ENCODE data around the gene ZFAND3. TPM values are rescaled to one million over a fixed set of nuclear protein-coding genes. Genes with fewer than 3 reads are reported as not detected.

The ZFAND3 gene
- total RNA-seq, 1 experiment from 2014 or later = 75.0 TPM

DNA sequence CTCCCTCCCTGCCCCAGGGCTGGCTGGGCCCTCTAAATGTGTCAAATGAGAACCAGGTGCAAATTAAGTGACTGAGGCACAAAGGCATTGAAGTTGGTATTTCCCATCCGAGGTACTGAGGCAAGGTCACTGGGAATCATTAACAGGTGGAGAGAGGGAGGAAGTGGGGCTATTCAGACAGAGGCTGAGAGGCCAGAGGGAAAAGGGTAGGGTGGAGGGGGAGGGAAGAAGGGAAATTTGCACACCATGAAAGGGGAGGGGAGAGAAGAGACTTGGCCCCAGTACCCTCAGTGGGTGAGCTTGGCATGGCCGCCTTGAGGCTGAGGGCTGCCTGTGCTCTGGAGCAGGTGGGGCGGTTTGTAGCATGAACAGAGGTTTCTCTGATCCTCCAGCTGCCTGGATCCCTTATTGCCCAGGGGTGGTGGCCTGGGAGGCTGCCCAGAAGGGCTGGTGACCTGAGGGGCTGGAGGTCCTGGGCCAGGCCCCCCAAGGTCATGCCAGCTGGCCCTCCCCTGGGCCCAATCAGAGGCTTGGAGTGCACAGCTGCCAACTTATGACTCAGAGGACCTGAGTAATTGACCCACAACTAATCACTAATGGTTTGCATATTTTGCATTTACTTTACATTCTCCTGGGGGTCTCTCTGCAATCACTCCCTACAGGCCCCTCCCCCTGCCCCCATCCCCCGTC, 40.3 kb upstream of the ZFAND3 start:
- no peak for DNase-seq
- BruUV-seq (replicated peaks) = no TSS peak
- H3K4me1 Mint-ChIP-seq (ENCODE audit: low read depth, unreplicated experiment) = peaks cover 16% of the 10 kb centered on the region
- peaks cover 41% of the 10 kb centered on the region for H3K27me3 Mint-ChIP-seq (ENCODE audit: unreplicated experiment)
- TF ChIP-seq, protein P1, sequence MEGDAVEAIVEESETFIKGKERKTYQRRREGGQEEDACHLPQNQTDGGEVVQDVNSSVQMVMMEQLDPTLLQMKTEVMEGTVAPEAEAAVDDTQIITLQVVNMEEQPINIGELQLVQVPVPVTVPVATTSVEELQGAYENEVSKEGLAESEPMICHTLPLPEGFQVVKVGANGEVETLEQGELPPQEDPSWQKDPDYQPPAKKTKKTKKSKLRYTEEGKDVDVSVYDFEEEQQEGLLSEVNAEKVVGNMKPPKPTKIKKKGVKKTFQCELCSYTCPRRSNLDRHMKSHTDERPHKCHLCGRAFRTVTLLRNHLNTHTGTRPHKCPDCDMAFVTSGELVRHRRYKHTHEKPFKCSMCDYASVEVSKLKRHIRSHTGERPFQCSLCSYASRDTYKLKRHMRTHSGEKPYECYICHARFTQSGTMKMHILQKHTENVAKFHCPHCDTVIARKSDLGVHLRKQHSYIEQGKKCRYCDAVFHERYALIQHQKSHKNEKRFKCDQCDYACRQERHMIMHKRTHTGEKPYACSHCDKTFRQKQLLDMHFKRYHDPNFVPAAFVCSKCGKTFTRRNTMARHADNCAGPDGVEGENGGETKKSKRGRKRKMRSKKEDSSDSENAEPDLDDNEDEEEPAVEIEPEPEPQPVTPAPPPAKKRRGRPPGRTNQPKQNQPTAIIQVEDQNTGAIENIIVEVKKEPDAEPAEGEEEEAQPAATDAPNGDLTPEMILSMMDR (IDR thresholded peaks at IDR 0.05; ENCODE audit: unreplicated experiment) = no peak
- CTCF ChIA-PET = interaction anchor here (0.7 to 2.5 kb wide), 2 partner anchors 12 to 105 kb away, joined by 5 to 9 read pairs; no protein-coding TSS in a partner anchor
- no peaks in the 10 kb centered on the region for H3K36me3 Mint-ChIP-seq (ENCODE audit: insufficient read depth, unreplicated experiment)
- intact Hi-C loops (cut with micrococcal nuclease; ENCODE audit: unreplicated experiment) = no loop called here
- no peak overlapping the region for H3K27ac Mint-ChIP-seq (ENCODE audit: unreplicated experiment)
- no peak overlapping the region for H3K4me3 Mint-ChIP-seq (ENCODE audit: low read depth, unreplicated experiment)
- H3K9me3 Mint-ChIP-seq (ENCODE audit: low read depth, unreplicated experiment) = no peaks in the 10 kb centered on the region

DNA sequence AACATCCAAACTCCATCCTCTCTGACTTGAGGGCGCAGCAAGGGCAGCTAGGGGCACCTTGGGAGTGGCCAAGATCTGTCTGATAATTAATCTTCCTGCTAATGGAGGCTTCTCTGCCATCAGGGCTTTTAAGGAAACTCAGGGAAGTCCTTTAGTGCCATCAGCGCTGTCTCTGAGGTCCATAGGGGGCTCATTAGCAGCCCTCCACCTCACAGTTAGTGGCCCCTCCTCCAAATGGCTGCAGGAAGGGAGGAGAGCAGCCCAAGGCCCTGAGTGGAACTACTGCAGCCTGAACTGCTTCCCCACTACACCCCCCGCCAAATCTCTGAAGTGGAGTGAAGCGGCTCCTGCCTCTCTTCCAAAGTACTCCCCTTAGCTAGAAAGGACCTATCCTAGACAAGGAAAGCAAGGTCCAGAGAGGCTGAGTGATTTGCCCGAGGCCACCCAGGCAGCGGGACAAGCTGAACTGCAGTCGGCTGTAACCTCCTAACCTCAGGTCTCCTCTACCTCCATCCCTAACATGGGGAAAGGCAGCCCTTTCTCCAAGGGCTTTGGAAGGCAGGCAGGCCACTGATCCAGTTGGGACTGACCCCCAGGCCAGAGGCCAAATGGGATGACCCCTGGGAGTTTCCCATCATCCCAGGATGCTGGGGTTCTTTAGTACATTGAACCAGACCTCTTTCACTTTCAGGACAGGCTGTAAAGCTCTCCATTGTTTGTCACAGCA, 39.5 kb upstream of the ZFAND3 start:
- CTCF ChIA-PET = interaction anchor here (0.7 to 2.5 kb wide), 2 partner anchors 11 to 105 kb away, joined by 5 to 9 read pairs; no protein-coding TSS in a partner anchor
- intact Hi-C loops (cut with micrococcal nuclease; ENCODE audit: unreplicated experiment) = no loop called here
- TF ChIP-seq, protein P1 (IDR thresholded peaks at IDR 0.05; ENCODE audit: unreplicated experiment) = no peak
- H3K9me3 Mint-ChIP-seq (ENCODE audit: low read depth, unreplicated experiment) = no peaks in the 10 kb centered on the region
- H3K4me3 Mint-ChIP-seq (ENCODE audit: low read depth, unreplicated experiment) = no peak overlapping the region
- BruUV-seq (replicated peaks) = no TSS peak
- peaks cover 24% of the 10 kb centered on the region for H3K4me1 Mint-ChIP-seq (ENCODE audit: low read depth, unreplicated experiment)
- H3K36me3 Mint-ChIP-seq (ENCODE audit: insufficient read depth, unreplicated experiment) = no peaks in the 10 kb centered on the region
- peaks cover 49% of the 10 kb centered on the region for H3K27me3 Mint-ChIP-seq (ENCODE audit: unreplicated experiment)
- no peak for DNase-seq
- no peak overlapping the region for H3K27ac Mint-ChIP-seq (ENCODE audit: unreplicated experiment)

DNA sequence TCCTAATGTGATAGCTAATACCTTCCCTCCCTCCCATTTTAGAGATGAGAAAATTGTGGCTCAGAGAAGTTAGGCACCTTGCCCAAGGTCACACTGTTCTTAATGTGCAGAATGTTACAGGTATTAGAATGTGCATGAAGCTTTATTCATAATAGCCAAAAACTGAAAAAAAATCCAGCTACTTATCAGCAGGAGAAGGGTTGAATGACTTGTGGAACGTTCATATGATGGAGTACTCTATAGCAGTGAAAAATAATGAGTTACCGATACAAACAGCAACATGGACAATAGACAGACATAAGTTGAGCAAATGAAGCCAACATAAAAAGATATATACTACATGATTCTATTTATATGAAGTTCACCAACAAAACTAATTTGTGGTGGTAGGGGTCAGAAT, 37.7 kb upstream of the ZFAND3 start:
- BruUV-seq (replicated peaks) = no TSS peak
- Mint-ChIP-seq H3K27ac (ENCODE audit: unreplicated experiment) (no peak overlapping the region), H3K4me1 (ENCODE audit: low read depth, unreplicated experiment) (peaks cover 26% of the 10 kb centered on the region), H3K4me3 (ENCODE audit: low read depth, unreplicated experiment) (no peak overlapping the region), H3K27me3 (ENCODE audit: unreplicated experiment) (peaks cover 54% of the 10 kb centered on the region), H3K9me3 (ENCODE audit: low read depth, unreplicated experiment) (no peaks in the 10 kb centered on the region), H3K36me3 (ENCODE audit: insufficient read depth, unreplicated experiment) (no peaks in the 10 kb centered on the region)
- intact Hi-C loops (cut with micrococcal nuclease; ENCODE audit: unreplicated experiment) = no loop called here
- TF ChIP-seq, protein P1 (IDR thresholded peaks at IDR 0.05; ENCODE audit: unreplicated experiment) = no peak
- CTCF ChIA-PET = interaction anchor here (0.9 kb wide), 1 partner anchor 9 kb away, joined by 8 read pairs; no protein-coding TSS in a partner anchor
- no peak for DNase-seq

DNA sequence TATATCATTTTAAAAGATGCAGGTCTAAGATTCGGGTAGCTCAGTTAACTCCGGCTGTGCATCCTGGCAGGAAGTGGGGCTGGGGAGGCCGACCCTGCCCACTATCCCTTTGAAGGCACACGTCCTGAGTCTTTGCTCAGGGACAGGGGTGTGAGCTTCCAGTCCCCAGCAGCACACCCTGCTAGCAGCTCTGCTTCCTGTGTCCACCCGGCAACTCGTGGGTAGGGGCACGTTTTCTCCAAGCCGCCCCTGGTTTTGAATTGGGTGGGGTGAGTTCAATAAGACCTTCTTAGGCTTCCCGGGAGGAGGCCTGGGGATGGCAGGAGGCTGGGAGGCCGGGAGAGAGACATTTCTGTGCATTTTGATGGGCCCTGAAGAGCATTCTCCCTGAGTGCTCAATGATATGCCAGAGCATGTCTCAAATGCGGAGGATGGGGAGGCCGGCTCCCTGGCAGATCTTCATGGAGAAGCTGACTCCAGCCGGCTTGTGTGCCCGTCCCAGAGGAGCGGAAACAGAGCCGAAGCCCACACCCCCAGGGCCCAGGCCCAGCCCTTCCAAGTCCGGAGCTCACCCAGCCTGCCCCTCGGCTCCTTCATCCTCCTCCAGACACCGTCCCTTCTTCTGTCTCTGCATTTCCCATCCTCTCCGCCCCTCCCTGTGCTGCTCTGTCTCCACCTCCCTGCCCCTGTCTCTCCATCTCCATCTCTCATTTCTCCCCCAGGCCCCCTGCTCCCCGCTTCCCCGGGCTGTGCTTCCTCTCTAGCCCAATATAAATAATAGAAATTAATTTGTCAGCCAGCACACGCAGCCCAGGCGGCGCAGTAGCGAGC, 36.3 kb upstream of the ZFAND3 start:
- no peak for DNase-seq
- TF ChIP-seq, protein P1 (IDR thresholded peaks at IDR 0.05; ENCODE audit: unreplicated experiment) = no peak
- no peaks in the 10 kb centered on the region for H3K36me3 Mint-ChIP-seq (ENCODE audit: insufficient read depth, unreplicated experiment)
- peaks cover 32% of the 10 kb centered on the region for H3K4me1 Mint-ChIP-seq (ENCODE audit: low read depth, unreplicated experiment)
- CTCF ChIA-PET = interaction anchor here (0.6 to 1.1 kb wide), 4 partner anchors 8 to 898 kb away, joined by 3 to 6 read pairs (median 3); no protein-coding TSS in a partner anchor
- H3K27ac Mint-ChIP-seq (ENCODE audit: unreplicated experiment) = no peak overlapping the region
- BruUV-seq (replicated peaks) = no TSS peak
- H3K4me3 Mint-ChIP-seq (ENCODE audit: low read depth, unreplicated experiment) = peak overlapping the region; percentile 57
- H3K9me3 Mint-ChIP-seq (ENCODE audit: low read depth, unreplicated experiment) = no peaks in the 10 kb centered on the region
- intact Hi-C loops (cut with micrococcal nuclease; ENCODE audit: unreplicated experiment) = no loop called here
- H3K27me3 Mint-ChIP-seq (ENCODE audit: unreplicated experiment) = peaks cover 39% of the 10 kb centered on the region

Measured in Calu3 (cell line).